ENCODE data around the gene SLC23A1.
"Not testable (repeated sequence)": the region's sequence is repeated elsewhere in the genome, so short reads cannot be mapped to it uniquely, and the experiment has no call there.

Gene SLC23A1

GRCh38 chr5:139389701-139390638, 6.9 kb upstream of the SLC23A1 start, which contains the start of gene MZB1:
Gene MZB1, minus strand, starts transcription at chr5:139389913. Its CDS starts 57 bp downstream, at chr5:139389856.
- no peak for DNase-seq (ENCODE audit: low read depth, low spot score)

- DNase-seq (ENCODE audit: low read depth, low spot score) = no peak
These were observed 5.2 kb upstream of the SLC23A1 start for GRCh38 chr5:139388198-139388821.

GRCh38 chr5:139387611-139388197, 4.6 kb upstream of the SLC23A1 start:
- no peak for DNase-seq (ENCODE audit: low read depth, low spot score)

GRCh38 chr5:139386956-139387355, 3.9 kb upstream of the SLC23A1 start:
- DNase-seq (ENCODE audit: low read depth, low spot score) = not testable (repeated sequence)

GRCh38 chr5:139386050-139386438, 2.9 kb upstream of the SLC23A1 start:
- no peak for DNase-seq (ENCODE audit: low read depth, low spot score)

- DNase-seq (ENCODE audit: low read depth, low spot score) = no peak
These were observed 2.3 kb upstream of the SLC23A1 start for GRCh38 chr5:139385061-139386049.

GRCh38 chr5:139384591-139385051, 1.5 kb upstream of the SLC23A1 start:
- DNase-seq (ENCODE audit: low read depth, low spot score) = no peak

GRCh38 chr5:139383993-139384590, 995 bp upstream of the SLC23A1 start:
- DNase-seq (ENCODE audit: low read depth, low spot score) = no peak

GRCh38 chr5:139382807-139383206, 290 bp downstream of the SLC23A1 start:
- no peak for DNase-seq (ENCODE audit: low read depth, low spot score)

GRCh38 chr5:139381837-139382761, 998 bp downstream of the SLC23A1 start:
- no peak for DNase-seq (ENCODE audit: low read depth, low spot score)

- no peak for DNase-seq (ENCODE audit: low read depth, low spot score)
These were observed 3.3 kb downstream of the SLC23A1 start for GRCh38 chr5:139379626-139380449.

GRCh38 chr5:139378941-139379361, 4.1 kb downstream of the SLC23A1 start:
- DNase-seq (ENCODE audit: low read depth, low spot score) = no peak

GRCh38 chr5:139378101-139378825, 4.8 kb downstream of the SLC23A1 start:
- DNase-seq (ENCODE audit: low read depth, low spot score) = no peak

GRCh38 chr5:139377226-139377625, 5.9 kb downstream of the SLC23A1 start:
- no peak for DNase-seq (ENCODE audit: low read depth, low spot score)

- DNase-seq (ENCODE audit: low read depth, low spot score) = no peak
These were observed 6.7 kb downstream of the SLC23A1 start for GRCh38 chr5:139376364-139376763.

GRCh38 chr5:139374909-139375308, 8.2 kb downstream of the SLC23A1 start:
- DNase-seq (ENCODE audit: low read depth, low spot score) = no peak

- DNase-seq (ENCODE audit: low read depth, low spot score) = no peak
These were observed 11.3 kb downstream of the SLC23A1 start for GRCh38 chr5:139371482-139372435.

All from brain pericyte (primary cell).